Esophagus muscularis mucosa (tissue), 4 donors: ENCODE results near the gene IPO8.

Experiments used
- EP300 ChIP-seq: sonication (generic); formaldehyde crosslinking; IDR thresholded peaks from one replicate; pipeline ENCODE4 v1.6.1; 2017; ENCODE audit warnings: antibody characterized with exemption
- POLR2A ChIP-seq: fragments of 450-650 bp; IDR thresholded peaks from one replicate; pipeline ENCODE4 v1.6.1; 2017; ENCODE audit warnings: antibody characterized with exemption, moderate library complexity, mild to moderate bottlenecking, low read depth
- TF ChIP-seq, protein P1 (sequence below), 3 experiments: fragments of 200-600 bp in 2 of 3; fragments of 450-650 bp in 1 of 3; sonication (generic) in 2 of 3; IDR thresholded peaks; one replicate each; pipeline ENCODE4 v1.5.1; 2017 to 2019; ENCODE audit warnings: antibody characterized with exemption in 3 of 3, mild to moderate bottlenecking in 2 of 3, moderate library complexity in 1 of 3

- no peak for TF ChIP-seq POLR2A
- TF ChIP-seq, protein P1, sequence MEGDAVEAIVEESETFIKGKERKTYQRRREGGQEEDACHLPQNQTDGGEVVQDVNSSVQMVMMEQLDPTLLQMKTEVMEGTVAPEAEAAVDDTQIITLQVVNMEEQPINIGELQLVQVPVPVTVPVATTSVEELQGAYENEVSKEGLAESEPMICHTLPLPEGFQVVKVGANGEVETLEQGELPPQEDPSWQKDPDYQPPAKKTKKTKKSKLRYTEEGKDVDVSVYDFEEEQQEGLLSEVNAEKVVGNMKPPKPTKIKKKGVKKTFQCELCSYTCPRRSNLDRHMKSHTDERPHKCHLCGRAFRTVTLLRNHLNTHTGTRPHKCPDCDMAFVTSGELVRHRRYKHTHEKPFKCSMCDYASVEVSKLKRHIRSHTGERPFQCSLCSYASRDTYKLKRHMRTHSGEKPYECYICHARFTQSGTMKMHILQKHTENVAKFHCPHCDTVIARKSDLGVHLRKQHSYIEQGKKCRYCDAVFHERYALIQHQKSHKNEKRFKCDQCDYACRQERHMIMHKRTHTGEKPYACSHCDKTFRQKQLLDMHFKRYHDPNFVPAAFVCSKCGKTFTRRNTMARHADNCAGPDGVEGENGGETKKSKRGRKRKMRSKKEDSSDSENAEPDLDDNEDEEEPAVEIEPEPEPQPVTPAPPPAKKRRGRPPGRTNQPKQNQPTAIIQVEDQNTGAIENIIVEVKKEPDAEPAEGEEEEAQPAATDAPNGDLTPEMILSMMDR (IDR thresholded peaks at IDR 0.05) = no peak
- TF ChIP-seq EP300 = no peak
Measured at GRCh38 chr12:30744321-30744720, 48.7 kb upstream of the IPO8 start.
